ENCODE results near the gene CCBE1.

The CCBE1 gene

DNA sequence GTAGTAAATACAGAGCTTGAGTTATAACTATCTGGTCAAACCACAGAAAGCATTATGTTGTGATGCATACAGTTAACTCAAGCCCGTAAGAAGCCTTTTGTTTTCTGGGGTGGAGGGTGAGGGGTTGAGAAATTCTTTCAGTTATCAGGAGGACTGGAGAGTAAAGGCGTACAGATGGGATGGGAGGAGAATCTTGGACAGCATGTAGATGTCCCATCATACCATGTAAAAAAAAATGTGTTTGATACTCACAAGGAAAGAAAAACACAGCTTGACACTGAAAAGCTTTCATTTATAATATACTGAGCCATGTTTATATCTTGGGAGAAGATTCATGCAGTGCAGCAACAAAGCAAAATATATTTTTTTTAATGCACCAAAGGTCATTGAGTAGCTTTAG lies 12.4 kb downstream of the CCBE1 start:
- no peak for DNase-seq

DNA sequence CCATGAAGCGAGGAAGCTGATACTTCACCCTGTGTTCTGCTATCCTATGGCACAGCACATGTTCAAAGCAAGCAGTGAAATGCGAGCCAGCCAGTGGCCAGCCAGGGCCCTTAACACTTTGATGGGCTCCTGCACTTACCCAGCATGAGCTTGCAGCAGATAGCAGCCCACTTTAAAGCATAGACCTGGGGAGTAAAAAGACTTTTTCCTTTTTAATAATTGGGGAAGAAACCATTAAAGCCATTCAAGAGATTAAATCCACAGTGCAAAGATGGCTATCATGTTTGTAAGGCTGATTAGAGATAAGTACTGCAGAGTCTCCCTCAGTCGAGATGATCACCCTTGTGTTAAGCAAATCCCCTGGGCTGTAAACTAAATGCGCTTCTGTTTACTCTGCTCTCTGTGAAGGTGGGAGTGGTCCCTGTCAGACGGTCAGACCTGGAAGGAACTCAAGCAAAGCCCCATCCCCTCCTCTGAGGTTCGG lies 15.7 kb downstream of the CCBE1 start:
- no peak for DNase-seq

DNA sequence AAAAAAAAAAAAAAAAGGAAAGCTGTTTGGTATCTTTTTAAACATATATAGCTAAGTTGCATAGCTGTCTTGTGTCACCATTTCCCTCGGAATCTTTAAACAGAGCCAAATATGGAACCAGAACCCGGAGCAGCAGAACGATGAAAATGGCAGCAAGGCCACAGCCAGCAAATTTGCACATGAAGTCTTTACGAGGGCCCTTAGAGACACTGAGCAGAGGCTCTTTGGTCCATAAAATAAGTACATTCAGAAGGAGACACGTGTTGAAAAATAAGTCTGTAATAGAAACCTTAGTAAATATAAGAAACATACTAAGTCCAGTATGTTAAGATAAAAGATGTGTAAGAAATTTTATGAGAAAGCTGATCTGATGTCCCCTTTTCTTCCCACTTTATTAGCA lies 16.2 kb downstream of the CCBE1 start:
- no peak for DNase-seq

DNA sequence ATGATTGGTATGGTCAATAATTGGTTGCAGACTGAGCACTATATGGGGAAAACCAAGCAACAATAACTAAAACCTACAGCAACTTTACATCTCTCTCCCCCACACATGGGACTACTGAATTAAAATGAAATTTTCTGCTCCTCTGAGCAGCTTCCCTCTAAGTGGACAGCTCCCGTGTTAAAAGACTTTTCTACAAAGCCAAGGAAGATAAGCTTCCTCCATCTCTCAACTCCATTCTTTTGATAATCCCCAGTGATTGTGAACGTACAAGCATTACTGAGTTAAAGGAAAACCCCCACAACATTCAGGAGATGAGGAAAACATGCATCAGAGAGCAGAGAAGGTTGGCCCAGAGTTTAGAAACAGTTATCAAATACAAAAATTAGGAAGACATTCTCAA lies 21.9 kb downstream of the CCBE1 start:
- no peak for DNase-seq

DNA sequence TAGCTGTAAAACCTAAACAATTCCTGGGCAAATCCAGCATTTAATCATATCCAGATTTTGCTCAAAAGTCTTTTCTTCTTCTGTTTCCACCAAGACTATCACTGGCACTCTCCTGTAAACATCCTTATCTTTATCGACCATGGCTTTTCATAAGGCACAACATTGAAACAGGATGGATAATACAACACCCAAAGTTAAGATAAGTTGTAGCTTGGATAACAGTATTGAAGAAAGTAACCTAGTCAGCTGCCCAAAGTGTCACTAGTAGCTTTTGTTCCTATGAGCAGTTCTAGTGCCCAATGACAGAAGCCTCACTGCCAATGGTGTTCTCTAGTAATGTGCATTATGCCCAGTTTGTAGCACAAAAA lies 22.3 kb downstream of the CCBE1 start:
- no peak for DNase-seq

DNA sequence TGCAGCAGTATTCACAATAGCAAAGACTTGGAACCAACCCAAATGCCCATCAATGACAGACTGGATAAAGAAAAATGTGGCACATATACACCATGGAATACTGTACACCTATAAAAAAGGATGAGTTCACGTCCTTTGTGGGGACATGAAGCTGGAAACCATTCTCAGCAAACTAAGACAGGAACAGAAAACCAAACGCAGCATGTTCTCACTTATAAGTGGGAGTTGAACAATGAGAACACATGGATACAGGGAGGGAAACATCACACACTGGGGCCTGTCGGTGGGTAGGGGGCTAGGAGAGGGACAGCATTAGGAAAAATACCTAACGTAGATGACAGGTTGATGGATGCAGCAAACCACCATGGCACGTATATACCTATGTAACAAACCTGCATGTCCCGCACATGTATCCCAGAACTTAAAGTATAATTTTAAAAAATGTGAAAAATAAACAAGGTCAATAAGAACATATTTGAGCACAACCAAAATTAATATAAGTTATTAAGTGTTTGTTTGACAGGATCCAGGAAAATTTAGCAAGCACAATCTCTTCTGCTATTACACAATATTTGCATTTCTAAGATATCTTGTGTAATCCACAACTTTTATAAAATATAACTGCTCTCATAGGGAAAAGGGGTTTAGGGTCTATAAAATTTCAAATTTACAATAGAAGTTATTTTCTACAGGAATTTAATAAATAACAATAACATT lies 22.9 kb downstream of the CCBE1 start:
- DNase-seq = no peak

DNA sequence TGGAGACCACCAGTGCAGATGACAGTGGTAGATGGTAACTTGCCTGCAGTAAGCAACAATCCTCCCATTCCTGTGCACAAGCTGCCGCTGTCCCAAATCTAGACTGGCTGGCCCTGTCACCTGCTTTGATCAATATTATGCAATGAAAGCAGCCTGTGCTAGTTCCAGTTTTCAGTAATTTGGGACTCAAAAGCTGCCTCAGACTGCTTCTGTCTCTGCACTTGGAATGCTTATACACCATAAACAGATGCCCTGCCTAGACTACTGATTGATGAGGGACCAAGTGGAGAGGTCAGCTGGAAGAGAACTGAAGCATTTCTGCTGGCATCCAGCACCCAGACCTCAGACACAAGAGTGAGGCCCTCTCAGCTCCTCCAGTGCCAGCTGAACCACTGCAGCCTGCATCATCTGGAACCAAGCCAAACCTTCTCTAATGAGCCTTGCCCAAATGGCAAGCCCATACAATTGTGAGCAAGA lies 24.9 kb downstream of the CCBE1 start:
- peak in 5 of 58 donors; percentile 7 to 36 (median 17) for DNase-seq

DNA sequence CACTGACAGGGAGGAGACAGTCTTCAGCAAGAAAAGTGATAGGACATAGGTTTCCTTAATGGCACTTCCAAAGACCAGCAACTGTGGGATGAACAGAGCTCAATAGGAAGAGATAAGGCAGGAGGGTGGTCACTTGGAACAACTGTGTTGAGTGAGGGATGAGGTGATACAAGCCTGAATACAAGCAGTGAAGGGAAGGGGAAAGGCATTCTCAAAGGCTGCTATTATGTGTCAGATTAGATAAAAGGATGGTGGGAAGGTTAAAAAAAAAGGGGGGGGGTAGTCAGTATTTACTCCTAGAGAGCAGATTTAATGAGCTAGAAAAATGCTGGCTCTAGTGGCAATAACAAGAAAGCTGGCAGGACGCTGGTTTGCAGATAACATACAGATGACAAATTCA lies 25.7 kb downstream of the CCBE1 start:
- DNase-seq = no peak

DNA sequence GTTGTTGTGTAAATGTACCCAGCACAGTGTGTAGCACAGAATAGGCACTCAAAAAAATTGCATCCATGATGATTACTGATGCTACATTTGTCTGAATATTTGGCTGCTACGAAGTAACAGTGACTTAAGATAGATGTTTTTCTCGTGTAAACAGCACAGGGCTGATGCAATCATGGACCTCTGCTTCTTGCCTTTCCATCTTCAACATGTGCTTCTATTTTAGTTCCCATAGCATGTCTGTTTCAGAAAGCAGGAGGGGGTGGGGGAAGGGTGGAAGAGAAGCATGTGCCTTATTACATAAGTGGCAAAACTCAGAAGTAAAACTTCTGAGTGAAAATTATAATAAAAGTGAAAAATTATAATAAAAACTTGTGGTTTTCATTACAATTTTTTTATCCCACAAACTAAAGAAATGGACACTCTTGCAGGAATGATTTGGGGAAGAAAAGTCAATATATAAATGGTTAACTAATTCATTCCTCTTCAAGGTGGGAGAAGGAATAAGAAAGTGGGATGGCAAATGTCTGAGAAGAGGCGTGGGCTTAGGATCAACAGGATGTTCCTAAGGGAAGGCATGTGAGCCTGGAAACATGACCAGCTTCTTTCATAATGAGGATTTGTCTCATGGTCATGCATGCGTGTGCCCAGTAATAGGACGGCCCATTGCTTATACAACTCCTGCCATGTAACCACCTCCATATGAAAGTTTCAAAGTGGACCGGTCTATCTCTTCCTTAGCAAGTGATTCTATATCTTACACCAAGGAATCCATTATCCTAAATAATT lies 27.2 kb downstream of the CCBE1 start:
- no peak for DNase-seq

DNA sequence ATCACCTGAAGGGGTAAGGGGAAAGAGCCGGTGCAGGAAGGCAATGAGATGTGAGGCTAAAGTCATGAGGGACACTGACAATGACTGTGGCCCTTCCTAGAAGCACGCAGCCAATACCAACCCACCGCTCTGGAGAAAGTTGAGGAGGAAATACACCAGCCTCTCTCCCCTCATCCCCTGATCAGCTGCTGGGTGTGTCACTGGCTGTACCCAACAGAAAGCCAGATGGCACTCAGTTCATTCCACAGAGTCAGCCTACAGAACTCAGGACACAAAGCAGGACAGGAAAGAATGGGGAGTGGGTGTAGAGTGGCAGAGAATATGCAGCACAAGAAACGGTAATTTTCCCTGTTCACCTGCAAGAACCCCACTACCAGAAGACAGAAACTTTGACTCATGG lies 29.7 kb downstream of the CCBE1 start:
- no peak for DNase-seq

DNA sequence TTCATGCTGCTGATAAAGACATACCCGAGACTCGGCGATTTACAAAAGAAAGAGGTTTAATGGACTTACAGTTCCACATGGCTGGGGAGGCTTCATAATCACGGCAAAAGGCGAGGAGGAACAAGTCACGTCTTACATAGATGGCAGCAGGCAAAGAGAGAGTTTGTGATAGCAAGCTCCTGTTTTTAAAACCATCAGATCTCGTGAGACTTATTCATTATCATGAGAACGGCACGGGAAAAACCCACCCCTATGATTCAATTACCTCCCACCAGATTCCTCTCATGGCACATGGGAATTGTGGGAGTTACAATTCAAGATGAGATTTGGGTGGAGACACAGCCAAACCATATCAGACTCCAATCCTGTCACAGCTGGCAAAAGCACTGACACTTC lies 31.2 kb downstream of the CCBE1 start:
- peak in 1 of 58 donors; percentile 68 for DNase-seq

DNA sequence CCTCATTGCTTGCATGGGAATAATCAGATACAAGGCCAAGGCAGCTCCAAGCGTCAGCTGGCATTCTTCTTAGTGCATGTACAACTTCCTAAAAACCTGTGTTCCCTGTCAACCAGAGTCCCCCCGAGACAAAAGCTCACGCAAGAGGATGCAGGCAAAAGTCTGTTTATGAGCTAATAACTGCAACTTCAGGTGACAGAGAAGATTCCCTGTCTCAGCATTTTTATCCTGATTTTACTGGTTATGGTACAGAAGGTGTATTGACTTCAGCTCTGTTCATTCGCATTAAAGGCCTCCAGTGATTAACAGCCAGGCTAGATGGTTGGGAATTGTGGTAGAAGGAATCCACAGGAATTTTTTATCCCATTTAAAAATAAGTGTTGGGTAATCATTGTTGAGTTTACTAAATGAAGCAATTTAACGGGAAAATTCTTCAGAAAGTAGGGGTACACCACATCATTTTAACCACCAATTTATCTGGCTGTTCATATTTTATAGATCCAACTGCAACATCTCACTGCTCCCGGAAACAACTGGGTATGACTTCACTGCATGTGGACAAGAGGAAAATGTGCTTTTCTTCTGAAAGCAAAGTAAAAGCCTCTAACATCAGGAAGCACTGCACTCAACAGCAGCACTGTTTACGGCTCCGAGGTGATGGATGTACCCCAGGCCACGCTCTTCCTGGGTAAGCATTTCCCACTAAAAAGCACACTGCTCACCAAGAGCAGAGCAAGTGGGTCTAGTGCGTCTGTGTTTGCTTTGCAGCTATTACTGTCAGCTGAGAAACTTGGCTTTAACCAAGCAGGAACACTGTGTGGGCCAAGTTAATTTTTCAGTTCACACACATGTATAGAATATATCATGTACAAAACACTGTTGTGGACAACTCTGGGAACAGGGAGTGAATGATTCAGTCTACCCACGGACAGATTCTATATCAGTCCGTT lies 31.9 kb downstream of the CCBE1 start:
- peak in 3 of 58 donors; percentile 11 to 68 (median 40) for DNase-seq

DNA sequence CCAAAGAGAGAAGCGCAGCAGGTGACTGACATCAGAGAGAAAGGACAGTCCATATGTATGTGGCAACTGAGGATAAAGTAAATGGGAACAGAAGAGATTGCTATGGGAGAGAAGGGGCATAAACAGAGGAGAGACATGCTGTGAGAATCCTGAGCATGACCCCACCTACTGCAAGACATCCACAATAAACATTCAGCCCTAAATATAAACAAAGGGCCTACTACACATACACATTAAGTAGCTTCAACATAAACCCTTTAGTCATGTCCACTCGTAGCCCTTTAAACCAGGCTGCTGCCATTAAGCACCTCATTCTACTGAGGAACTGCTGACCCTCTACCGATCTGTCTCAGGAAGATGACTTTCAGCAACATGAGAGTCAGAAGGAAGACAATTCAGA lies 32.9 kb downstream of the CCBE1 start:
- no peak for DNase-seq

DNA sequence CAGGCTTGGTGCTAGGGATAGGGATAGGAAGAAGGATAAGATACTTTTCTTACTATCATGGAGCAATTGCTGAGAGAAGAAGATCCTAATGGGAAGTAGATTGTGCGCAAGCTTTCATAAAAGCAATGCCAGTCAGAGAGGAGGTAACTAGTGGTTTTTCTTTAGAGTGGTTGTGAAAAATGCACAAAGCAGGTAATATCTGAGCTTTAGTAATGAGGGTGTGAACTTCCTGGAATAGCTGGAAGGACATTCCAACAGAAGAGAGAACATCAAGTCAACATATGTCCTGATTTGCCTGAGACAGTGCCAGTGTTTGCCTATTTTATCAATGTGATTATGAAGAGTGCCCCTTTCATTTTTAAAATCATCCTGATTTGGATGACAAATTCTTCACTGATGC lies 34.1 kb downstream of the CCBE1 start:
- no peak for DNase-seq

DNA sequence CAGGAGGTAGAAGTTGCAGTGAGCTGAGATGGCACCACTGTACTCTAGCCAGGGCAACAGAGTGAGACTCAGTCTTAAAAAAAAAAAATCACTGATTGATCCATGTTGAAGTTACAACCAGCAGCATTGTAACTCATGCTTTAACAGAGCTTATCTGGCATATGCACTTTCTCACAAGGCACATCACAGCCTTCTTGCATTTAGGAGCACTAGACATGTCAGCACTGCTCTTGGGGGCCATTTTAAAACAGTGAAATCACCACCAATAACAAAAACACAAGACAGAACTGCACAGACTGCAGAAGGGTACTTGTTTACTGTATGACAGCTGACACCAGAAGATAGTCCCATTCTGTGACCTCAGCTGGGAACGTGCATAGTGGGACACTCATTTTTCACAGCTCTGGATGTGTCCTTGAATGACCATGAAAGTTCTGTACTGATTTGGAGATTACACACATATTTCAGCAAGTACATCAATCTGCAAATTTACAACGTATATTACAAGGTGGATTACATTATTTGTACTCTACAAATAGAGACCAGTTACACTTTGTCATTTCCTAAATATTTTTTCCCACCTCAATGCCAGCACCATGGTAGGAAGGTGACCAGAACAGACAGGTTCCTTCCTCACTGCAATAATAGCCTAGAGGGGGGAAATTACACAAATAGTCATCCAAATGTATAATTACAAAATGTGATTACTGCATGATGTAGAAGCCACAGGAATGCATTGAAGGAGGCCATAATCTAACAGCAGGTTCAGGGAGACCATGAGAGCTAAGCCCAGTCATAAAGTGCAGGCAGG lies 35.1 kb downstream of the CCBE1 start:
- DNase-seq = no peak

DNA sequence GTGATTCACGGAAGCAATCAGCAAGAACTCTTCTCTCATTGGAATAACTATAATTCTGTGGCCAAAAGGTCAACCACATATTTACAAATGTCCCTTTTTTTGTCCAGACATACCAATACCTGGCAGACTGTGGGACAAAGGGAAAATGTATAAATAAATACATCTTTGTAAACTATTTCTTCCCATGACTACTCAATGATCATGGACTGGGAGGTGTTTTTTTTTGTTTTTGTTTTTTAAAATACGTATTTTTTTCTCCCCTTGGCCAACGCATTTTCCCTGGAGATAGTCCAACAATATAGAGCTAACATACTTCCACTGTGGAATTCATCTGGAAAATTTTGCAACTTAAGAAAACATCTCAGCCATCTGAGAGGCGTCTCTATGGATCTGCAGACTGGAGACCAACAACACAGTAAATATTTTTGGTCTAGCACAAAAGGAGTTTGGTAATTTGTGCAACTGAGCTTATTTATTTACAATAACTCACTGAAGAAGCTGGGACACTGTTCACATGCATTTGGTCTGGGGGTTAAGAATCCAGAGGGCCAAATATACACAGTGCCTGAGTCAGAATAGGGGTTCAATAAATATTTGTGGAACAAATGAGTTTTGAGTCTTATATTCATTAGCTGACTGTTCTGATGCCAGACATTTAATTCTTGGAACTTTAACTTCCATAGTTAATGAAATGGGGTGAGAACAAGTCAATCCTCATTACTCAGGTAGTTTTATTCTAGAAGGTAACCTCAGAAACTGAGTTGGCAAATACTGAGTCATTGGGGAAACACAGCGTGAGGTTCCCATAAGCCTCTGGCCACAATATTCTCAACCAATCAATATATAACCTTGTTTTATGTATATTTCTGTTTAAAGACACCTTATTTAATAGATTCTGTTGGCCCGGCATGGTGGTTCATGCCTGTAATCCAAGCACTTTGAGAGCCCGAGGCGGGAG lies 36.2 kb downstream of the CCBE1 start:
- DNase-seq = no peak

DNA sequence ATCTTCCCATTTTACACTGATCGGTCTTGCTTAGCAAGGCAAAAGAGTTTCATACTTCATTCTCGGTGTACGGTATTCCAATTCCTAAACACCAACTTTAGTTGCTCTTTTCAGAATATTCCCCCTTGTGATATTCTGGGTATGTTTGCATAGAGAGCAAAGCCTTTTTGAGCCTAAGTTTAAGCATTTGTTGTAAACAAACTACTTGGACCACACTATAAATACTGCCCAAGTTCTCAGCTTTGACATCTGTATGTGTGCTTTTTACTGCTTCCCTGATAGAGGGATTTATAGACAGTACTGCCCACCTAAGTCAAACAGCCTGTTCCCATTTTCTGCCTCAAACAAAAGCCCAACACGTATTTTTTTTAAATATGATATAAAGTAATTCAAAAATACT lies 36.9 kb downstream of the CCBE1 start:
- no peak for DNase-seq

DNA sequence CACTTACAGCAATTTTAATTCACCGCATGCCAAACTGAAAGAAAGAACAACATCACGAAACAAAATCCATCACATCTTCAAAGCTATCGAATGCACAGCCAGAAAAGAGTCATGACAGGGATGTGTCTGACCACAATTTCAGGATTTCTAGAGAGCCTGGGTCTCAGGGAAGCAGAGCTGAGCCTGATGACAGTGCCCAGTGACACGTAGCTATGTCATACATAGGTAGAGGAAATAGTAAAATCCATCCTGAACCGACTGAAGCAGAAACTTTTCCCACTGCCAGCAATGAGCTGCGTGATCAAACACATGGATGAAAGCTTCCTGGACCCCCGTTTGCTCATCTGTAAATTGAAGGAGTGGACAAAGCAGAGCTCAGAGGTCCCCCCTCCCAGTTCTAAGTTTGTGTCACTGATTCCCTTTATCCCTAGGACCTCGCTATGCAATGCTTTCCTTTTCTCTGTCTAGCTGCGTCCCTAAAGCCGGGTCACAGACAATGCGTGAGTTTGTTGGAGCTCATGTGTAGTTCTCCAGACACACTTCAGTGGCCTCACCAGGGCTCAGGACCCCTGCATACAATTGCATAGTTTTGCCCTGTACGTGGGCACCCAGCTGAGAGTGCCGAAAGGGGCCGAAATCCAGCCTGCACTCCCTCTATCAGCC lies 37.6 kb downstream of the CCBE1 start:
- DNase-seq = no peak

DNA sequence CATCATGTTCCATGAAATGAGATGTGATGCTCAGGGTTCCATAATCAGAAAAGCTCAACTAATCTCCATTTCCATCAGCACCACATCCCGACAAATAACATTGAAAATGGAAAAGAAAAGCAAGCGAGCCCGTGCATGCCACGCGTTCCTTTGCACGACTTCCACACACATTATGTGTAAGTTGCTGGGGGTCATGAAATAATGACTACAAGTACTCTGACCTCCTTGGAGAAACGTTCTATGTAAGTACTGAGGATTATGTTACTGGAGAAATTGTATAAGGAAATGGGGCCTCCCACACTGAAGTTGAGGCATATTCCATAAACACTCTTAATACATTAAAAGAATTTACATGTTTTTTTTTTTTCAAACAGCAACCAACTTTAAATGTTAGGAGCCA lies 38.3 kb downstream of the CCBE1 start:
- no peak for DNase-seq
